Ishikawa (cell line): Measurements from ENCODE around the gene ABHD4.

Experiments used
- CEBPB ChIP-seq: IDR thresholded peaks from 2 replicates; pipeline ENCODE4 v1.6.1; 2012
- CREB1 ChIP-seq: IDR thresholded peaks from 2 replicates; pipeline ENCODE4 v1.6.1; 2012; ENCODE audit warnings: low read depth
- TAF1 ChIP-seq: IDR thresholded peaks from 2 replicates; pipeline ENCODE4 v1.6.1; 2012; ENCODE audit warnings: low read depth, mild to moderate bottlenecking
- YY1 ChIP-seq: IDR thresholded peaks from 2 replicates; pipeline ENCODE4 v1.6.1; 2012; ENCODE audit warnings: low read depth
- ZBTB7A ChIP-seq: IDR thresholded peaks from 2 replicates; pipeline ENCODE4 v1.6.1; 2012; ENCODE audit warnings: low read depth
- TF ChIP-seq, protein P1 (sequence below): IDR thresholded peaks from 2 replicates; pipeline ENCODE4 v1.6.1; 2012

DNA sequence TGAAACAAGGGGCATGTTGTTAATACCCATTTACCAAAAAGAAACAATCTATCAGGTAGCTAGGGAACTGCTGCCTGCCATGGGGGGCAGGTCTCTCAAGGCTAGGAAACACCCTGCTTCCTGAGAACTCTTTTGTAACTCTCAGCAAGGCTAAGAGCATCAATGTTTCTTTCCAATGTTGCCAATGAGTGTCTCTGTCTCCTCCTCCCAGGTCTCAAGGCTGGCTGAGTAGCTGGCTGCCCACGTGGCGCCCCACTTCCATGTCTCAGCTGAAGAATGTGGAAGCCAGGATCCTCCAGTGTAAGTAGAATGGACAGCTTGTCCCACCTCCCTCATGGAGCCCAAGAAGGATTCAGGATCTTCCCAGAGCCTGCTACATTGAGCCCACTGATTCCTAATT, 3.4 kb downstream of the ABHD4 start:
- TF ChIP-seq CEBPB (no peak), YY1 (no peak), CREB1 (no peak), TAF1 (no peak), ZBTB7A (no peak)
- TF ChIP-seq, protein P1, sequence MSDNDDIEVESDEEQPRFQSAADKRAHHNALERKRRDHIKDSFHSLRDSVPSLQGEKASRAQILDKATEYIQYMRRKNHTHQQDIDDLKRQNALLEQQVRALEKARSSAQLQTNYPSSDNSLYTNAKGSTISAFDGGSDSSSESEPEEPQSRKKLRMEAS, result no peak
